ENCODE data around the gene SRD5A1. TPM values are rescaled to one million over a fixed set of nuclear protein-coding genes. Genes with fewer than 3 reads are reported as not detected.

SRD5A1 gene, protein sequence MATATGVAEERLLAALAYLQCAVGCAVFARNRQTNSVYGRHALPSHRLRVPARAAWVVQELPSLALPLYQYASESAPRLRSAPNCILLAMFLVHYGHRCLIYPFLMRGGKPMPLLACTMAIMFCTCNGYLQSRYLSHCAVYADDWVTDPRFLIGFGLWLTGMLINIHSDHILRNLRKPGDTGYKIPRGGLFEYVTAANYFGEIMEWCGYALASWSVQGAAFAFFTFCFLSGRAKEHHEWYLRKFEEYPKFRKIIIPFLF
- total RNA-seq (2021; fragmentation: NEBNext Ultra II Directional; extraction: Animal tissue kit (Norgen Biotek cat#: 25700)): 36.7 and 42.4 TPM in 2 replicates
- polyA plus RNA-seq (2011; rRNA removed): 34.7 and 63.2 TPM in 2 replicates
- 36.1 TPM for polyA plus RNA-seq (2011; cell fraction: cytosol; rRNA removed)
- 38.1 TPM for polyA plus RNA-seq (2011; cell fraction: nucleus; rRNA removed)
- 11.4 to 25.4 TPM (median 20.5 TPM) in 4 replicates for polyA plus RNA-seq (2012, experiment 1 of 2)
- polyA plus RNA-seq (2012, experiment 2 of 2): 14.8 TPM
- 13.8 TPM for polyA plus RNA-seq (2013, experiment 1 of 2)
- 13.4 TPM for polyA plus RNA-seq (2013, experiment 2 of 2)
- 16.2 and 25.7 TPM in 2 replicates for polyA minus RNA-seq (2011; rRNA and poly(A)+ RNA removed)
- polyA minus RNA-seq (2011; cell fraction: cytosol; rRNA and poly(A)+ RNA removed): 34.1 TPM
- 17.4 TPM for polyA minus RNA-seq (2011; cell fraction: nucleus; rRNA and poly(A)+ RNA removed)
- long read RNA-seq, experiment 1, full-length matches to known transcripts: 14 of 28 reads
- long read RNA-seq, experiment 1, partial matches to known transcripts: 10 of 28 reads
- long read RNA-seq, experiment 1, other reads (novel, unspliced or antisense): 4 of 28 reads
- long read RNA-seq, experiment 2, partial matches to known transcripts: 0 of 11 reads
- long read RNA-seq, experiment 2, other reads (novel, unspliced or antisense): 11 of 11 reads

- Histone ChIP-seq H3K36me3 (ENCODE audit: control insufficient read depth in 2 of 4, insufficient read depth in 4 of 4, low read length in 3 of 4) (peaks cover 9 to 35% (median 22%) of the 10 kb centered on the region in 4 experiments), H2BK5ac (ENCODE audit: low read depth, low read length) (peak within 1 kb of the TSS; percentile 93), H4K8ac (ENCODE audit: extremely low read depth, insufficient read depth, low read length) (peak within 1 kb of the TSS; percentile 97; the same call in 1 of the 2 replicates), H3K9ac (replicated peaks in 1 of 4; ENCODE audit: extremely low read depth in 1 of 4, low read depth in 3 of 4, low read length in 3 of 4) (peak within 1 kb of the TSS; percentile 82 to 96 (median 92)), H2BK120ac (replicated peaks; ENCODE audit: low read depth, low read length) (peak within 1 kb of the TSS; percentile 99), H3K9me3 (ENCODE audit: insufficient read depth in 2 of 2, low read depth in 1 of 2, low read length in 1 of 2) (no peaks in the 10 kb centered on the region), H3K79me1 (ENCODE audit: low read depth, low read length) (peaks cover 9% of the 10 kb centered on the region; the same call in 1 of the 2 replicates), H3K27ac (ENCODE audit: low read depth, low read length) (peak within 1 kb of the TSS; percentile 97), H3K14ac (ENCODE audit: insufficient read length) (no peak within 1 kb of the TSS), H3K79me2 (ENCODE audit: control insufficient read depth in 1 of 2, insufficient read depth in 2 of 2, low read length in 2 of 2) (peaks cover 27 to 69% of the 10 kb centered on the region in 2 experiments), H3K23me2 (ENCODE audit: low read depth, low read length) (peaks cover 2% of the 10 kb centered on the region; the same call in 1 of the 2 replicates), H3K4ac (replicated peaks; ENCODE audit: insufficient read length, low read depth, low read length) (peak within 1 kb of the TSS; percentile 13), H2AK5ac (ENCODE audit: low read depth, low read length) (no peak within 1 kb of the TSS; the same call in 1 of the 2 replicates), H2BK20ac (ENCODE audit: low read length) (no peak within 1 kb of the TSS), H3K27me3 (replicated peaks in 1 of 4; ENCODE audit: control insufficient read depth in 3 of 4, extremely low read depth in 1 of 4, insufficient read depth in 3 of 4, low read length in 3 of 4) (no peaks in the 10 kb centered on the region), H3K18ac (ENCODE audit: extremely low read depth, low read length) (peak within 1 kb of the TSS; percentile 98; the same call in 1 of the 2 replicates), H3K56ac (replicated peaks; ENCODE audit: insufficient read length, low read depth, low read length) (peak within 1 kb of the TSS; percentile 95), H3K23ac (ENCODE audit: insufficient read length) (no peak within 1 kb of the TSS), H3K4me2 (ENCODE audit: insufficient read depth in 1 of 2, low read depth in 2 of 2, low read length in 2 of 2) (peak within 1 kb of the TSS; percentile 68 to 77), H2AFZ (ENCODE audit: low read length) (peak within 1 kb of the TSS; percentile 91), H3K4me3 (ENCODE audit: extremely low read depth in 1 of 4, insufficient read depth in 2 of 4, low read depth in 3 of 4, low read length in 4 of 4) (peak within 1 kb of the TSS; percentile 91 to 99 (median 92)), H2BK12ac (ENCODE audit: low read depth, low read length) (no peak within 1 kb of the TSS), H3K4me1 (replicated peaks in 1 of 4; ENCODE audit: control insufficient read depth in 3 of 4, insufficient read depth in 4 of 4, low read length in 3 of 4) (peaks cover 0 to 4% (median 1%) of the 10 kb centered on the region in 4 experiments; a peak in 4 of 7 replicates), H4K91ac (replicated peaks; ENCODE audit: insufficient read length, low read length) (peak within 1 kb of the TSS; percentile 94), H4K5ac (ENCODE audit: insufficient read length, low read depth, low read length) (peak within 1 kb of the TSS; percentile 100), H2BK15ac (ENCODE audit: low read length) (peak within 1 kb of the TSS; percentile 95), H4K20me1 (replicated peaks in 1 of 2; ENCODE audit: control insufficient read depth in 1 of 2, insufficient read depth in 2 of 2, low read length in 2 of 2) (peaks cover 4 to 23% of the 10 kb centered on the region in 2 experiments)
- POLR2A ChIA-PET (ENCODE audit: partially characterized antibody): interaction anchor here (0.7 to 4.3 kb wide), 34 partner anchors 10 to 129 kb away, joined by 3 to 29 read pairs (median 5); partner anchors contain the start of gene TENT4A
- 0% methylated on average over 33 of the region's 66 CpGs; no CpG with 5 or more reads in 1 of the 2 experiments for WGBS, 2 experiments (ENCODE audit: extremely low coverage in 1 of 2, insufficient coverage in 1 of 2, insufficient read length in 1 of 2, insufficient replicate concordance in 2 of 2, low coverage in 1 of 2, low lambda C conversion rate in 2 of 2, missing lambda C conversion rate in 1 of 2)
- FAIRE-seq (no peak), DNase-seq (ENCODE audit: low read depth in 1 of 2, low spot score in 2 of 2) (peak; percentile 76 to 95)
- CTCF ChIA-PET (ENCODE audit: partially characterized antibody): interaction anchor here (0.6 to 3.0 kb wide), 6 partner anchors 18 to 112 kb away, joined by 3 to 13 read pairs (median 3); no protein-coding TSS in a partner anchor
- TF ChIP-seq SUZ12 (IDR thresholded peaks at IDR 0.05; ENCODE audit: low read length) (no peak), EZH2 (IDR thresholded peaks at IDR 0.05; ENCODE audit: low read depth, low read length, severe bottlenecking) (no peak), FOSL1 (IDR thresholded peaks at IDR 0.05; ENCODE audit: insufficient read depth, low read depth, low read length) (no peak), RNF2 (IDR thresholded peaks at IDR 0.05; ENCODE audit: borderline replicate concordance, low read depth, low read length, missing control alignments, poor library complexity, severe bottlenecking) (no peak), NANOG (IDR thresholded peaks at IDR 0.05; ENCODE audit: insufficient read depth, low read depth, low read length, poor library complexity, severe bottlenecking) (no peak)
- TF ChIP-seq, protein P1, sequence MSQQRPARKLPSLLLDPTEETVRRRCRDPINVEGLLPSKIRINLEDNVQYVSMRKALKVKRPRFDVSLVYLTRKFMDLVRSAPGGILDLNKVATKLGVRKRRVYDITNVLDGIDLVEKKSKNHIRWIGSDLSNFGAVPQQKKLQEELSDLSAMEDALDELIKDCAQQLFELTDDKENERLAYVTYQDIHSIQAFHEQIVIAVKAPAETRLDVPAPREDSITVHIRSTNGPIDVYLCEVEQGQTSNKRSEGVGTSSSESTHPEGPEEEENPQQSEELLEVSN (IDR thresholded peaks at IDR 0.05): no peak; the same call in 1 of the 2 replicates
These were observed at the start of gene SRD5A1, which contains the start of gene NSUN2 for GRCh38 chr5:6632888-6633468. SRD5A1 (plus strand) TSS chr5:6633440; CDS start chr5:6633577, 137 bp downstream. NSUN2 (minus strand) TSS chr5:6633044; CDS start chr5:6632979, 65 bp downstream.

Measured in H1 (cell line).